Fibroblast of skin of right biceps (primary cell): ENCODE data around the gene MAST4.

Experiments used
- DNase-seq: peaks from one replicate; pipeline ENCODE4 v3.0.0-alpha.2; 2013

Gene MAST4

GRCh38 chr5:66702426-66702825 lies 106.2 kb downstream of the MAST4 start:
- no peak for DNase-seq

- peak; percentile 65 for DNase-seq
These were observed 108.7 kb downstream of the MAST4 start for GRCh38 chr5:66704790-66705425.

DNA sequence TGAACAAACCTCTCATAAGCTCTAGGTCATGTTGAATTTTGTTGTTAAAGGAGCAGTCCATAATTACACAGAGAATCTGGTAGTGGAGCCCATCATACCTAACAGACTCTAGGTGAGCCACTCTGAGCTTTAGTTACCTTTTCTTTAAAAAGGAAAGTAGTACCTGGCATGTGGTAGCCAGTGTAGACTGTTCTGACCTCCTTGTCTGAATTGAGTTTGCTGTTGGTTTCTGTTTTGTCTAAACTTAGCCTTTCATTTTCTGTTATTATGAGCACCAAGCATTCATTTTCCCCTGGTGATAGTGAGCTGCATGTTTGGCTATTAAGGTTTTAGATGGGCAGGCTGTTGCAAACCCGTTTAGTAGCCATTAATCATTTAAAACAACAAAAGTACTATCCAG lies 112.2 kb downstream of the MAST4 start:
- DNase-seq: no peak

DNA sequence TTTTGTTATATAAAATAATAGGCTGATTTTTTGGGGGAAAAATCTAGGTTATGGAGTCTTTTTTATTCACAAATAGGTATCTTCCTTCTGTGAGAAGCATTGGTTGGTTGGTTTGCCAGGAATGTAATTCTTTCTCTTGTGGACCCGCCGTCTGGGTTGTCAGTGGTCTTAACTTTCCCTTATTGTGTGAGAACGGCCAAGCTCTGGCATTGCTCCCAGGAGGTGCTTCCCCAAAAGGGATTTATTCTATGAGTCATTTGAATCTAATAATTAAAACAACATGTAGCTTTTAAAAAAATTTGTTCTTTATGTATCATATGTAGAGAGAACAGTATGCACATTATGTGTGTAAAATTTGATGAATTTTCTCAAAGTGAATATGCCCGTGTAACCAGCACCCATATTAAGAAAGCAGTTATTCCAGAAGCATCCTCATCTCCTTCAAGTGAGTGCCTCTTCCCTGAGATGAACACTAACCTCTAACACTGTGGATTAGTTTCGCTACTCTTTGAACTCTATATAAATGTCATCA lies 114.4 kb downstream of the MAST4 start:
- peak; percentile 90 for DNase-seq

DNA sequence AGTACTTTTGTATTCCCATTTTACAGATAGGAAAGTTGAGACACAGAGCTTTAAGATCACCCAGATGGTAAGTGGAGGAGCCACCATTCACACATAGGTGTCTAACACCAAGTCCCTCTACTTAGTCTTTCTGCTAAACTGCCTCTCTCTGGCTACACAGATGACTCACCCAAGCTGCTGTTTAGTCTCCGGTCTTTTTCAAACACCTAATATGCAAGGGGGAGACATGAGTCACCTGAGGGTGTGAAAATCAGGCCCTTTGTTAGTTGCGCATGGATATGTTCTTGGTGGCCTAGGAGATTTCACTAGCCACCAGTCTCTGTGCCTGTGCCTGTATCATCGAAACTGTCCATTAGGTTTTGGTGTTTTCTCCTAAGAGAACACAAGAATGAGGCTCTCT lies 117.8 kb downstream of the MAST4 start:
- peak; percentile 61 for DNase-seq

GRCh38 chr5:66717455-66718373 lies 121.5 kb downstream of the MAST4 start:
- DNase-seq: no peak

GRCh38 chr5:66718374-66719002 lies 122.3 kb downstream of the MAST4 start:
- DNase-seq: no peak

DNA sequence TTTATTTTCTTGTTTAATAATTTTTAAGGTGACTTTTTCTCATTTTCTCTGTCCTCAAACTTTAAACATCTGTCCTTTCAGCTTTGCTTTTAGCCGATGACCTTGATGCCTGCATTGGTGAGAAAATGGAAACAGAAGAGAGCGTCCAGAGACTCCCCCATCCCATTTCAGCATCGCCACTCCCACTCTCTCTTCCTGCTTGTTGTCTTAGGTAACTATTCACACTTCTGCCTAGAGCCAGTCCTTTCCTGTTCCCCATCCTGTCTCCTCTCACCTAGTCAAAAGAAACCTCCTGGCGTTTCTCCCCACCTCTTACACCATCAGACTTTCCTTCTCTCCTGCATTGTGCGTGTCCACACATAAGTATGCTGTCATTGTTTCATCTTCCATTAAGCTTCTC lies 124.6 kb downstream of the MAST4 start:
- no peak for DNase-seq

DNA sequence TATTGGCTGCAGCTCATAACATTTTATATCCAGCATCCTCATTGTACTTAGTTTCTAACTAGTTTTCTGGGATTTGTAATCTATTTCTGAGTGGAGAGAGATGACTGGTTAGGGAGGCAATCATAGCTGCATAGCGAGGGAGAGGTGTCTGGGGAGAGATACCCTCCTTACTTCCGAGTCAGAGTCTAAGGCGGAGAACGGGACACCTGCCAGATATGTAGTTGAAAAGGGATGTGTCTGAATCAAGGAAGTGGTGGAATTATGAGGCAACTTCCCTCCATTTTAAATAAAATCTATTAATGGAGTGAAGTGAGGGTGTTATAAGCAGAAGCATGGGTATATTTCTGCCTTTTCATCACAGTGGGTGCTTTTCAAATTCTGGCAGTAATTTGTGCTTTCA lies 126.5 kb downstream of the MAST4 start:
- no peak for DNase-seq

DNA sequence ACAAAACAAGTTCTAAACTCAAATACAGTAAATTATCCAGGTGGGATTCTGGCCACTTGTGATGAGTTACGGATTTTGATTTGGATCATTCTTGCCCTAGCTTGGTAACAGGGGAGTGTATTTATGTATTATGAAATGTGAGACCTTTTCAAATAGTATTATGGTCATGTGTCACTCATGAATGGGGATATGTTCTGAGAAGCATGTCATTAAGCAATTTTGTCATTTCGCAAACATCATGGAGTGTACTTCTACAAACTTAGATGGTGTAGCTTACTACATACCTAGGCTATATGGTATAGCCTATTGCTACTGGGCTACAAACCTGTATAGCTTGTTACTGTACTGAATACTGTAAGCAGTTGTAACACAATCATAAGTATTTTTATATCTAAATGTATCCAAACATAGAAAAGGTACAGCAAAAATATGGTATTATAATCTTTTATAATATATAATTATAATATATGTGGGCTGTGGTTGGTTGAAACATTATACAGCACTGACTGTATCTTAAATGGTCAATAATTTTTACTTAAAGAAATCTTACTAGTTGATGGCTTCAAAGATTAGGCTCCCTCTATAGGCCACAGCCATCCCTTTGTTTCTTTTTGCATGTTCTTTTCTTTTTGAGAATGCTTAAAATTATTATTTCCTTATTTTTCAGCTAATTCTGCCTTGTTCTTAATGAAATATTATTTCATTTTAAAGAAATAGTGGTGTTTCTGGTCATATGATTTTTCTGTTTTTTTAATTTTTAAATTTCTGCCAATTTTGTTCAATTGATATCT lies 128.4 kb downstream of the MAST4 start:
- DNase-seq: no peak

DNA sequence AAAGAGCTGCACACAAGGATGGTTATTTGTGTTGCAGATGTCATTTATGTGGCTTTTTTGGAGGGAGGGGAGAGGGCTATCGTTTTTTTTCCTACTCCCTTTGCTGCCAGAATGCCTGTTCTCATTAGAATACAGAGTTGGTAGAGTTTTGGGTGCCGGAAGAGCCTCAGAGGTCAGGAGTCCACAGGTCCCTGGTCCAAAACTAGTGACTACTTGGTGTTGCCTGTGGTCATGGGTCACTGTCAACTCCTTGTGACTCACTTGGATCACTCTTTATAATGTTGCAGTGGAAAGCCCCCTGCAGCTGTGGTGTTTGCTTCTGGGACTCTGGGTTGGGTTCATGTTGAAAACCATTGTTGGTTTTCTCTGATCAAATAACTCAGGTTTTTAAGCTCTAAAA lies 131.4 kb downstream of the MAST4 start:
- DNase-seq: no peak

GRCh38 chr5:66728049-66728448 lies 131.9 kb downstream of the MAST4 start:
- no peak for DNase-seq

GRCh38 chr5:66737096-66737495 lies 140.9 kb downstream of the MAST4 start:
- no peak for DNase-seq

DNA sequence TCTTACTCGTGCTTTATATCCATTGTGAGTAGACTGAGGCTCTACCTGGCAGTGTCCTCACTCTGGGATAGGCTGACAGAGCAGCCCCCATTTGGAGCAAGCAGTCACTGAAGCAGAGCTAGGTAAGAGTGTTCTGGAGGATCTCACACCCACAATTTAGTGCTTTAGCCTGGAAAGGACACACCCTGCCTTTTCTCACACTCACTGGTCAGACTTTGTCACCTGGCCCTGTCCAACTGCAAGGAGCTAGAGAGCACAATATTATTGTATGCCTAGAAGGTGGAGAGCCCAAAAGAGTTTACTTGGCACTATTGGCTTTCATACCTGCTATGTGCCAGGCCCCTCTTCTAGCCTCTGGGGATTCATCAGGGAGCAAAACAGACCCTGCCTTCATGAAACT lies 141.9 kb downstream of the MAST4 start:
- DNase-seq: no peak

DNA sequence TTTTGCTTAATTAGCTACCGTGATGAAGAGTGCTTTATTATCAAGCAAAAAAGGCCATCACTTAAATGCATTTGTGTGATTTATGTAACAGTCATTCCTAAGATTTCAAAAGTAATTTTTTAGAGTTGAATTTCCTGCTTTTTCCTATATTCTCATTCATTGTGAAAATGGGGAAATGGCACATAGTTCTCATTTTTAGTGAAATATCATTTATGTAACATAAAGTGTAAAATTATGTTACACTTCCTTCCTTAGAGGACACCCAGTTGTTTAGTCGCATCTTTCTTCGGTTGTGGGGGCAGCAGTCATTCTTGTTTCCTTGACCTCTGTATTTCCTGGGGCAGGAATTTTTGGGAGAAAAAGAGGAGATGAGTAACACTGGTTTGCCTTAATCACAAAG lies 142.8 kb downstream of the MAST4 start:
- no peak for DNase-seq

- no peak for DNase-seq
These were observed 143.8 kb downstream of the MAST4 start for GRCh38 chr5:66739951-66740350.

DNA sequence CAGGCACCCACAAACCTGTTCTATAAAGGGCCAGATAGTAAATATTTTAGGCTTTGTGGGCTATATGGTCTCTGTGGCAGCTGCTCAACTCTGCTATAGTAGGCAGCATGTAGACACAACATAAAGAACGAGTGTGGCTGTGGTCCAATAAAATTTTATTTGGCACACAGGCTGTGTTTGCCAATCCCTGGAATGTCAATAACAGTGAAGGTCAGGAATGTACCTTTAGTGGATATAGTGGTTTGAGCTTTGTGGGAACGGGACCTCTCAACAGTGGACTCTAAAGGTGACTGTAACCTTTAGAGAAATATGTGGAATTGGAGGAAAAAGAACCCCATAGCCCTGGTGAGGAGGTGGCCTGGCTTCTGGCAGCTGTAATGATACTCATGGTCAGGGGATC lies 145.2 kb downstream of the MAST4 start:
- DNase-seq: no peak

- DNase-seq: no peak
These were observed 146.1 kb downstream of the MAST4 start for GRCh38 chr5:66742083-66742895.

GRCh38 chr5:66742896-66743247 lies 146.7 kb downstream of the MAST4 start:
- DNase-seq: no peak

GRCh38 chr5:66743344-66743743 lies 147.2 kb downstream of the MAST4 start:
- no peak for DNase-seq

GRCh38 chr5:66744040-66744439 lies 147.8 kb downstream of the MAST4 start:
- peak; percentile 36 for DNase-seq

DNA sequence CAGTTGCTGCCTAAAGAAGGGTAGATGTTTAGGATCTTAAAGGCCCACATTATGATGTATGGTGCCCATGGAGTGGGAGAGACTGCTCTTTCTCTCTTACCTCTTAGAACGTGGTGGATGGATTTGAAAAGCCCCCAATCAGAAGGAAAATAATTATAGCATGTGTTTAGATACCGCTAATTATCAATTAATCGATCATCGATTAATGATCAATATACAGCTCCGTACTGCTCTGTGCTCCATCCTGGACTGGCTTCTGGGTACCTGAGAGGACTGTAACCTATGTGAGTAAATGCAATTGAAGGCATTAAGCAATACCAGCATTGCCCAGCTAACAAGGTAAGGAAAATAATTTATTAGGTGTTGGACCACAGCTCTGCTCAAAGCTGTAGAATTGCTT lies 149.1 kb downstream of the MAST4 start:
- DNase-seq: no peak
